GM19463 (cell line): ENCODE data around the gene TCEA2.

Source experiments
- ATAC-seq: cut with Tn5 transposase; IDR thresholded peaks from one replicate; pipeline ENCODE4 v1.9.1; 2021; ENCODE audit warnings: mild to moderate bottlenecking, moderate library complexity; ENCODE audit not compliant: unreplicated experiment

Gene TCEA2

DNA sequence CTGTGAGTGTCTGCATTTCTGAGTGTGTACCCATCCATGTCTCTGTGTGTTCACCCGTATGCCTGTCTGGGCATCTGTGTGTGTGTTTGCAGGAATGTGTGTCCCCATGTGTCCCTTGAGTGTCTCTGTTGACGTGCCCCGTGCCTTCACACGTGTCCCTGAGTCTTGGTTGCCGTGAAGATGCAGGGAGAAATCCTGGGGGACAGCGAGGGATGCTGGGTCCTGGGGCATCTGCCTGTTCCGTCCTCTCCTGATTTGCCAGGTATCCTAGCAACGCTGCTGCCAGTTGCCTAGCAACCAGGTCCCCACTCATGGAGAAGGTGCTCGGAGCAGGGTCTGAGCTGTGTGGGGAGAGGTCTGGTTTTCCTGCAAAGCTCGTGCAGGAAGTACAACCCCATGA lies 27.2 kb downstream of the TCEA2 start:
- no peak for ATAC-seq

DNA sequence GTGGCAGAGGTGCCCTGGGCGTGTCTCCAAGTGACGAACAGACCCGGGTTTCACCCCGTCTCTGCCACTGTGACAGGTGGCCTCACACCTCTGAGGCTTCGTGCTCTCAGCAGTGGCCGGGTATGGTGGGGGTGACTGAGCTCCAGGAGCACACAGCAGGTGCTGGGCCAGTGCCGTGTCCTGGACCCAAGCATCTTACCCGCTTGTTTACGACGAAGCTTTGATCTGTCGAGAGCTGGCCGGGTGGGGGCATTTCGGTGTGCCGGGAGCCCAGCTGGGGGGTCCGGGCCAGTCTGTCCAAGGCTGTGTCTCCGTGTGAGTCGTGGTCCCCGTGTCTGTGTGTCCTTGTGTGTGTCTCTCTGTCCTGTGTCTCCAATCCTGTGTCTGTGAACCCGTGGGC lies 28.3 kb downstream of the TCEA2 start:
- ATAC-seq = no peak

DNA sequence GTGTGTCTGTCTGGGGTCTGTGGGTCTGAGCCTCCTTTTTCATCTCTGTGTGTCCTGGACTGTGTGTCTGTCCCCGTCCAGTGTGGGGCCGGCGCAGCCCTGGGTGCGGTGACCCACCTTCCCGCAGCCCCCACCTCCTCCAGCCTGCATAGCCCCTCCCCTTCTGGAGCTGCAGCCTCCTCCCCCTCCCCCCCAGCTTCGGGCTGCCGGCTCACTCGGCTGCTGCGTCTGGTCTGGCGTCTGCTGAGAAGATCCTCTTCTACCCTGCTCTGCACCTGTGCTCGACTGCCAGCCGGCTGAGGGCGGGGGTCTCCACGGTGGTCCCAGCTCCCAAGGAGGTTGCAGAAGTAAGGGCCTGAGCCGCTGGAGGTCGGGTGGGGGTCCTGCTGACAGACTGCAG lies 28.8 kb downstream of the TCEA2 start:
- ATAC-seq = no peak

DNA sequence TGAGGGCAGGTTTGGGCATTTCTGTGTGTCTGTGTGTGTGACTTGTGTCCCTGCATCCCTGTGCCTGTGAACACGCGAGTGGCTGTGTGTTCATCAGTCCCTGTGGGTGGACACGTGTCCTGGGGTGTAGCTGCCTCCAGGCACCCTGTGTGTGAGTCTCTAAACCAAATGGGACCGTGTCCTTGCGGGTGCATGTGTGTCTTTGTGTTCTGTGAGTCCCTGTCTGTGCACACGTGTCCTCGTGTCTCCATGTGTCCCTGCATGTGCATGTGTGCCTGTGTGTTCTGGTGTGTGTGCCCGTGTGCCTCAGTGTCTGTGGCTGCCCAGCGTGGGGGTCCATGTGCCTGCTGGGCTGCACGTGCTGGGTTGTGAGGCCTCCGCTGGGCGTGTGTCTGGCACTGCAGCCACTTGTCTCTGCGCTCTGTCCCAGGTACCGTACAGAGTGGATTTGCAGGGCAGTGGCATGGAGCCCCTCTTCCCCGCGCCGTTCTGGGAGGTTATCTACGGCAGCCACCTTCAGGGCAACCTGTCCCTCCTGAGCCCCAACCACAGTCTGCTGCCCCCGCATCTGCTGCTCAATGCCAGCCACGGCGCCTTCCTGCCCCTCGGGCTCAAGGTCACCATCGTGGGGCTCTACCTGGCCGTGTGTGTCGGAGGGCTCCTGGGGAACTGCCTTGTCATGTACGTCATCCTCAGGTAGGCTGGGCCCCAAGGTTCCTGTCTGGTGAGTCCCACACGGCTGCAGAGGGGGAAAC lies 29.4 kb downstream of the TCEA2 start:
- no peak for ATAC-seq

DNA sequence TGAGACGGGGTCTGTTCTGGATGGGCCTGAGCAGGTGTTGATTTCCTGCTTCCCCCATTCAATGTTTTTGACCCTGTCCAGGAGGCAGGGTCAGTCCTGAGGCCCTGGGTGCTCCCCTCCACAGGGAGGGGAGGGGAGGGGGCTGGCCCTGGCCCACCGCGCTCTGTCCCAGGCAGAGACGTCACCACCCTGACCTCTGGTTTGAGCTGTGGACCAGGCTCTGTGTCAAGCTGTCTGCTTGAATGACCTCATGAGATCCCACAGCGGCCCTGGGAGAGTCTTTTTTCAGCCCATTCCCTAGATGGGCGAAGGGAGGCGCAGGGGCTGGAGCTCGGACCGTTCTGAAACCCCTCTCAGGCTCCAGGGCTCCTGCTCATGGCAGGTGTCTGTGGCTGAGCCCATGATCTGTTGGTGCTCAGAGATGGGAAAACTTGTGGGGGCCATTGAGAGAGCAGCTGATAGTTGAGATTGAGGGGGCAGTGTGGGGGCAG lies 30.1 kb downstream of the TCEA2 start:
- ATAC-seq = no peak

DNA sequence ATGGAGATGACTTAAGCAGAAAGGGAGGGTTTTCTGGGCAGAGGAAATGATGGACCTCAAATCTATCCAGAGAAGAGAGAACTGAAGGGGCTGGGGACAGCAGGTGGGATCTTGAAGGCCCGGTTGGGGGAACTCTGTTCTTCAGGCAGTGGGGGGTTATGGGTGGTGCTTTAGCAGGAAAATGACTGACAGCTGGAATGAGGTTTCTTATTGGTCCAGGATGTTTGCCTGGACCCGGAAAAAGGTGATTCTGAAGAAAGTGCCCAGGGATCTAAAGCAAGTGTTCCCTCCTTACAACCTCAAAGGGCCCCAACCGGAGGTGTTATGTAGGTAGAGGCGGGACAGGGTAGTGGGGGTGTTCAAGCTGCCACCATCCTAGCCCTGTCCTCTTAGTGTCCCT lies 32.5 kb downstream of the TCEA2 start:
- no peak for ATAC-seq

DNA sequence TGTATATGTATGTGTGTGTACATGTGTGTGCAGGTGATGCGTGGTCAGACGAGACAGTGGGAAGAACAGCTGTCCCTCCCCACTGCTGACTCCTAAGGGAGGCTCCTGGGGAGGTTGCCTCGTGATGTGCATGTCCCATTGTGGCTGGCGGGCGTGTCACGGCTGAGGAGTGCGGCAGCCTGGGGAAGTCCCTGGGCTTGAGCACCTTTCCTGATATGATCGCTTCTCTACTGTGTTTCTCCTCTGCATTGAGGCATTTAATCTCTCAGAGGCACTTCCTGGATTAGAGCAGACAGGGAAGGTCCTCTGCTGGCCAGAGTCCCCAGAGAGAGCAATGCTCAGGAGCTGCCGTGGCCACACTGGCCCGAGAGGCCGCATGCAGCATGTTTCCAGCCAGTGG lies 32.9 kb downstream of the TCEA2 start:
- ATAC-seq = no peak

DNA sequence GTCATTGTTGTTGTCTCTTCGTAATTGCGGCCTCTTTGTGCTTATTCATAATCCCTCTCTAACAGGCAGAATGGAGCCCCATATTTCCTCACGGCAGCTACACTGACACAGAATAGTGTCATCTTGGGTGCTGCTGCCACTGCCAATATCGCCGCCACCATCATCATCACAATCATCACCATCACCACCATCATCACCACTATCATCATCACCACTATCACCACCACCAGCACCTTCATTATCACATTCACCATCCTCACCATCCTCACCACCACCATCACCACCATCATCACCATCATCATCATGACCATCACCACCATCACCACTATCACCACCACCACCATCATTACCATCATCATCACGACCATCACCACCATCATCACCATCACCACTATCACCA lies 33.5 kb downstream of the TCEA2 start:
- ATAC-seq = no peak

DNA sequence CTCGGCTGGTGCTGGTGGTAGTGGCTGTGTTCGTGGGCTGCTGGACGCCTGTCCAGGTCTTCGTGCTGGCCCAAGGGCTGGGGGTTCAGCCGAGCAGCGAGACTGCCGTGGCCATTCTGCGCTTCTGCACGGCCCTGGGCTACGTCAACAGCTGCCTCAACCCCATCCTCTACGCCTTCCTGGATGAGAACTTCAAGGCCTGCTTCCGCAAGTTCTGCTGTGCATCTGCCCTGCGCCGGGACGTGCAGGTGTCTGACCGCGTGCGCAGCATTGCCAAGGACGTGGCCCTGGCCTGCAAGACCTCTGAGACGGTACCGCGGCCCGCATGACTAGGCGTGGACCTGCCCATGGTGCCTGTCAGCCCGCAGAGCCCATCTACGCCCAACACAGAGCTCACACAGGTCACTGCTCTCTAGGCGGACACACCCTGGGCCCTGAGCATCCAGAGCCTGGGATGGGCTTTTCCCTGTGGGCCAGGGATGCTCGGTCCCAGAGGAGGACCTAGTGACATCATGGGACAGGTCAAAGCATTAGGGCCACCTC lies 35.5 kb downstream of the TCEA2 start:
- ATAC-seq = no peak

DNA sequence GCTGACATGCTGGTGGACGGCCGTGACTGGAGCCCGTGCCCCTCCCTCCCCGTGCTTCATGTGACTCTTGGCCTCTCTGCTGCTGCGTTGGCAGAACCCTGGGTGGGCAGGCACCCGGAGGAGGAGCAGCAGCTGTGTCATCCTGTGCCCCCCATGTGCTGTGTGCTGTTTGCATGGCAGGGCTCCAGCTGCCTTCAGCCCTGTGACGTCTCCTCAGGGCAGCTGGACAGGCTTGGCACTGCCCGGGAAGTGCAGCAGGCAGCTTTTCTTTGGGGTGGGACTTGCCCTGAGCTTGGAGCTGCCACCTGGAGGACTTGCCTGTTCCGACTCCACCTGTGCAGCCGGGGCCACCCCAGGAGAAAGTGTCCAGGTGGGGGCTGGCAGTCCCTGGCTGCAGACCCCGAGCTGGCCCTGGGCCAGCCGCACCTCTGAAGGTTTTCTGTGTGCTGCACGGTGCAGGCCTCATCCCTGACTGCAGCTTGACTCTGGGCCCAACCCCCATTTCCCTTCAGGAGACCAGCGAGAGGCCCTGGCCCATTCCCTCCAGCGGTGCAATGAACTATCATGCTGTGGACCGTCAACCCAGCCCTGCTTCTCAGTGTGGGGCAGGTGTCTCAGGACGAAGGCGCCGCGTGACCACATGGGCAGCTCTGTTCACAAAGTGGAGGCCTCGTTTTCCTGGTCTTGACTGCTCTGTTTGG lies 36.2 kb downstream of the TCEA2 start:
- no peak for ATAC-seq

DNA sequence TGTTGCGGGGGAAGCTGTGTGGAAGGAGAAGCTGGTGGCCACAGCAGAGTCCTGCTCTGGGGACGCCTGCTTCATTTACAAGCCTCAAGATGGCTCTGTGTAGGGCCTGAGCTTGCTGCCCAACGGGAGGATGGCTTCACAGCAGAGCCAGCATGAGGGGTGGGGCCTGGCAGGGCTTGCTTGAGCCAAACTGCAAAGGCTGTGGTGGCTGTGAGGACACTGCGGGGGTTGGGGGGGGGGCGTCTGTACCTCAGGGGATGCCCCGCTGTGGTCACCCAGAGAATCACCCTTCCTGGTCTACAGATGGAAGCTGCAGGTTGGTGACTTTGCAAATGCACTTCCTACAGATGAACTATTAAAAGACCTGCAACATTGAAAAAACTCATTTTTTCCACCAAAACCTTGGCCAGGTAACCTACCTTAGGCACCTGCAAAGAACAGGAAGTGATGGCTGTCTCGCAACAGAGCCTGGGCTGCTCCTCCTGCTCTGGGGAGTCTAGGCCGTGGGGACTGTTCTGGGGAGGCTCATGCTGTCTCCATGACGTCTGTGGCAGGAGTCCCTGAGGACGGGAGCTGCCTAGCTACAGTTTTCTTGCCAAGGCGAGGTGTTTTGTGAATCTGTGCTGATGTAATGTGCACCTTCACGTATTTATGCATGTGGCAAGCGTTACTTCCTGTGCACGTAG lies 37.0 kb downstream of the TCEA2 start:
- ATAC-seq = no peak

DNA sequence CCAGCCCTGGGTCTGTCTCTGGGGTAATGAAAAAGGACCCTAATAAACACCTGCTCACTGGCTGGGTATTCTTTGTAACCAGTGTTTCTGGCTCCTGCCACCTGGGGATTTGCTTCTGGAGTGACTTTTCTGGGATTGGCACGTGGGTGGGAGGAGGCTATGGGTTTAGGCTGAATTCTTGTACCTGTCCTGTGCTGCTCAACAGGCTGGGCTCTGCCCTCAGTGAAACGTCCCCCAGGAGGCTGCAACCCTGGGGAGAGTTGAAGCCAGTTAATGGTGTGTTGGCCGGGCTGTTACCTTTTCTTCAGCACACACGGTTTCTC lies 37.5 kb downstream of the TCEA2 start:
- no peak for ATAC-seq

DNA sequence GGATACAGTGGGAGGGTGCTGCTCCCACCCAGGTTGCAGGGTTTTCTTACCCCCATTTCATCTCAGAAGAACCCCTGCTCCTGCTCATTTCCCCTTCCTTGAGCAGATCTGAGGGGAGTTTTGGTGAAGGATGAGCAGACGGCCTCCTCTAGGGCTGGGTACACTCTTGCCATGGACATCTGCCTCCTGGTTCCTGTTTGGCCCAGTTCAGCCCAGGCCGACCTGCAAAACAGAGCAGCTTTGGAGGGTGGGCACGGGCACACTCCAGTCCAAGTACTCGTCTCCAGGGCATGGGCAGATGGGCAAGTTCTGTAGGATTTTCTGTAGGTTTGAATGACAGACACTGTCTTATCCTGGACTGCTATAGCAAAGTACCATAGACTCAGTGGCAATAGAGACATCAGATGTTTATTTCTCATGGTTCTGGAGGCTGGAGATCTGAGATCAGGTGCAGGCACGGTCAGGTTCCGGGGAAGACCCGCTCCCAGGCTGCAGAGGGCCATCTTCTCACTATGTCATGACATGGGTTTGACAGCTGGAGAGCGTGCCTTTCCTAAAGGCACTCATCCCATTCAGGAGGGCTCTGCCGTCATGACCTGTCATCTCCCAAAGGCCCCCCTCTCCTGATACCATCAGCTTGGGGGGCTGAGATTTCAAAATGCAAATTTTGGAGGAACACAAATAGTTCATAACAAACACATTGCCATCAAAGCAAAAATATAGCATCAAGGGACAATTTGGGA lies 38.1 kb downstream of the TCEA2 start:
- ATAC-seq = no peak

DNA sequence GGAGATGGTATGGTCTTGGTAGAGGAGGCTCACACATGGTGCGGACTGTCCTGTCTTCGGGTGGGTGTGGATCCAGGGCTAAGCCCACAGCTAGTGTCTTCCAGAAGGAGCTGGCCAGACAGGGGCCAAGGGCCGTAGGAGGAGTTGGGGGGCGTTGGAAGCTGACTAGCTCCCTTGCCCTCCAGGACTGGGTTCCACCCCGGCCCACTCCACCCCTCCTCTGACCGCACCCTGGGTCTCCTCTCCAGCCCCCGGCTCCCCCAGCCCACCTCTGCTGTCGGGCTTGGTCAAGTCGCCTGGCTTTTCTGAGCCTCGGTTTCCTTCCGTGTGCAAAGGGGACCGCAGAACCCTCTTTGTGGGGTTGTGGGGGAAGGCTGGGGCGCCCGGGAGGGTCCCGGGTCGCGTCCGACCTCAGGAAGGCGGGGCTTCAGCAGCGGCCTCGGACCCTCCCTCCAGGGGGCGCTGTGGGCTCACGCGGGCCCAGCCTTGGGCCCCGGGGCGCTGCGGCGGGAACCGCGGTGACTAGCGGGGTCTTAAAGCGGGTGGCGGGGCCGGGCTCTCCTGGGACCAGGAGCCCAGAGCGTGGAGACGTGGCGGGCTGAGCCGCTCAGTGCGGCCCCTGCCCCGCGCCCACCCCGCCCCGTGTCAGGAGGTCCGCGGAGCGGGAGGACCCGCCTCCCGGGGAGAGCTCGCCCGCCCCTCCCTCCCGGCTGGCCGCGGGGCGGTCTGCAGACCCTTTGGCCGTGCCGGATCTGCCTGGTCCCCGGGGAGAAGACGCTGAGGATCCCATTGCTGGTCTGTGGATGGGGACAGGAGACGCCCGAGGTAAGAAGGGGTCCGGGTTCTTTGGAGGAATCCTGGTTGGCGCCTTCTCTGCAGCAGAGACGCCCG lies 39.0 kb downstream of the TCEA2 start:
- no peak for ATAC-seq

DNA sequence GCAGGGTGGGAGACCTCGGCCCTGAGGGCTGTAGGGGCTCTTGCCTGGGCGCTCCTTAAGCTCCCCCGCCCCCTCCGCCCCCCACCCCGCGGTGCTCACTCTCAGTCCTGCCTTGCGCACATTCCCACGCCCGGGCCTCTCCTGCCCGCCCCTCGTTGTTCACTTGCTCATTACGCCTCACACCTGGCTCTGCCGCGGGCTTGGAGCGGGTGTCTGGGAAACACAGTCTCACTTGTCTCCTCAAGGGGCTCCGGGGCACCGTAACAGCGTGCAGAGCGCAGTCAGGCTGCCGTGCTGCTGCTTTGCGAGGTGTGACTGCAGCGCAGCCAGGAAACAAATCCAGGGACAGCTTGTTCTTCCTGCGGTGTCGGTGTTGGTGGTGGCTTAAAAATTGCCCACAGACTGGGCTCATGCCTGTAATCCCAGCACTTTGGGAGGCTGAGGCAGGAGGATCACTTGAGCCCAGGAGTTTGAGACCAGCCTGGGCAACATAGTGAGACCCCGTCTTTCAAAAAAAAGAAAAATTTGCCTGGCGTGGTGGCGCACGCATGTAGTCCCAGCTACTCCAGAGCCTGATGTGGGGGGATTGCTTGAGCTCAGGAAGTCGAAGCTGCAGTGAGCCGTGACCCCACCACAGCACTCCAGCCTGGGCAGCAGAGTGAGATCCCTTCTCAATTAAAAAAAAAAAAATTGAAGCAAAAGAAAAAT lies 39.8 kb downstream of the TCEA2 start:
- no peak for ATAC-seq

DNA sequence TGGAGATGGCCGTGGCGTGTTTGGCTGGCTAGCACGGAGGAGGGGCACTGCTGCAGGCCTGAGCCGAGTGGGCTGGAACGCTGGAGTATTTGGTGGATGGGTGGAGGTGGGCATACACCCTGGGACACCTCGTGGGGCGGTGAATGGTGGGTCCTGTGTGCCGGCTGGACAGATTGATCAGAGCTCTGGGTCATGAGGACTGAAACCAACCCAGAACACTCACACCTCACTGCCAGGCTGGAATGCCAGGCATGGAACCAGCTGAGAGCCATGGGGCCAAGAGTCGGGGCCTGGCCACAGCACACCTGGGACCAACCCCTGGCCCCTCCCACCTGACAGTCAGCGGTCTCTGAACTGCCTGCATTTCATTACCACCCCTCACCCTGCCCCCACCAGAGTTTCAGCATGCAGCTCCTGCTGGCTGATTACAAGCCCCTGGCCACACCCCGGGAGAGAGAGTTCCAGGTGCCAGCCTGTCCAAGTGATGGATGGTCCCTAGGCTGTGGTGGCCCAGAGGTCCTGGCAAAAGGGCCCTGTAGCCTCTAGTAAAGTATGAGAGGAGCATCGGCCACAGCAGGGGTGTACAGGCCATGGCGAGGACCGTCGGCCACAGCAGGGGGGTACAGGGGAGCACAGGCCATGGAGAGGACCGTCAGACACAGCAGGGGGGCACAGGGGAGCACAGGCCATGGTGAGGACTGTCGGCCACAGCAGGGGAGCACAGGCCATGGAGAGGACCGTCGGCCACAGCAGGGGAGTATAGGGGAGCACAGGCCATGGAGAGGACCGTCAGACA lies 41.1 kb downstream of the TCEA2 start:
- no peak for ATAC-seq

DNA sequence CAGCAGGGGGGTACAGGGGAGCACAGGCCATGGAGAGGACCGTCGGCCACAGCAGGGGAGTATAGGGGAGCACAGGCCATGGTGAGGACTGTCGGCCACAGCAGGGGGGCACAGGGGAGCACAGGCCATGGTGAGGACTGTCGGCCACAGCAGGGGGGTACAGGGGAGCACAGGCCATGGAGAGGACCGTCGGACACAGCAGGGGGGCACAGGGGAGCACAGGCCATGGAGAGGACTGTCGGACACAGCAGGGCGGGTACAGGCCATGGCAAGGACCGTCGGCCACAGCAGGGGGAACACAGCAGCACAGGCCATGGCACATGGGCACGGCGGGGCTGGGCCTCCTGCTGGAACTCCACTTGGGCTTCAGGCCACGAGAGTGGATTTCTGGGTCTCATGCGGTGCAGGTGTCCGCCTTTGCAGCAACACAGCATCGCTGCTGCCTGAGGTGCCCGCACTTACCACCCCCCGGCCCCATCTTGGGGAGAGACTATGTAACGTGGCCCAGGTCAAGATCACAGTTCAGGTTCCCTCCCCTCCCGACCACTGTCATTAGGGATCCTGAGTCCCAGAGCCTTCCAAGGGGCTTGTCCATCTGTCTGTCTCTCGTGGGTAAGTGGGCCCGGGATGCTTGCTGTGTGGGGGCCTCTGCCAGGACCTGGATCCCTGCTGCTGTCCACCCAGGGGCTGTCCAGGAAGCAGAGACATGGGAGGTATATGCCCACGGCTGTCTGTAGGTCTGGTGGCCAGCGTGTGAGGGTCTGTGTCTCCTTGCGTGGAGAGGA lies 41.9 kb downstream of the TCEA2 start:
- no peak for ATAC-seq

DNA sequence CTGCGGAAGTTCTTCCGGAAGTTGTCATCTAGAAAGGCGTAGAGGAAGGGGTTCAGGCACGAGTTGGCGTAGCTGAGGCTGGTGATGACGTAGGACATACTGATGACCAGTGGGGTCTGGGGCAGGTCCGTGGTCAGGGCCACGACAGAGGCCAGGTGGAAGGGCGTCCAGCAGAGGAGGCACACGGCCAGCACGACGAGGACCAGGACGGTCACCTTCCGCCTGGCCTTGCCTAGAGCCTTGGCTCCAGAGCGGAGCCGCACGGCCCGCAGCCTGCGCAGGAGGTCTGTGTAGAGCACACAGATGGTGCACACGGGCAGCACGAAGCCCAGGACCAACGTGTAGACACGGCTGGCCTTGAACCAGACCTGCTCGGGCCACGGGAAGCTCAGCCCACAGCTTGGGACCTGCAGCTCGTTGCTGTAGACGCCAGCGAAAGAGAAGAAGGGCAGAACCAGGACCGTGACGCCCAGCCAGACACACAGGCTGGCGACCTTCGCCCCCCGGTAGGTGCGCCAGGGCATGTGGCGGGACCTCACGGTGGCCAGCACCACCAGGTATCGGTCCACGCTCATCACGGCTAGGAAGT lies 42.9 kb downstream of the TCEA2 start:
- ATAC-seq = no peak
